Endothelial cell of umbilical vein (primary cell): ENCODE measurements around the gene SNX25. TPM values are rescaled to one million over a fixed set of nuclear protein-coding genes. Genes with fewer than 3 reads are reported as not detected.

Source experiments
- BruUV-seq: library from RNA; stranded (reverse); fragments of 400-500 nt; replicated peaks from 2 replicates; lab custom pipeline; 2021; lab: Mats Ljungman, UMichigan
- CTCF ChIA-PET: fragments of 300-600, 350-600 bp; sonication (Branson Sonifier 250); formaldehyde crosslinking; loops from one replicate; lab custom pipeline; 2021; ENCODE audit warnings: antibody characterized with exemption, inconsistent platforms; lab: Charles Lee
- POLR2A ChIA-PET: fragments of 300-600, 350-600 bp; sonication (Branson Sonifier 250); formaldehyde crosslinking; loops from one replicate; lab custom pipeline; 2021; ENCODE audit warnings: antibody characterized with exemption, inconsistent platforms; lab: Charles Lee
- DNase-seq: peaks from one replicate; pipeline ENCODE4 v3.0.0-alpha.2; 2011; ENCODE audit warnings: low read depth, low spot score
- FAIRE-seq: peaks from 2 replicates; lab custom pipeline; 2011; peaks lifted over from hg19 to GRCh38; lab: Jason Lieb, UNC
- H2AFZ ChIP-seq: 2 replicates; pipeline ENCODE4 v1.6.0; 2012; ENCODE audit warnings: low read depth, low read length, control low read depth, inconsistent platforms
- H3K27ac ChIP-seq: 2 replicates; pipeline ENCODE4 v1.5.1; 2011; ENCODE audit warnings: low read depth, mild to moderate bottlenecking, control low read depth, low read length, moderate library complexity; ENCODE audit not compliant: insufficient read depth
- H3K27me3 ChIP-seq, 2 experiments: 2 replicates each; pipeline versions ENCODE4 v1.6.0 to v1.6.1; 2011; ENCODE audit warnings: low read length in 2 of 2, mixed read lengths in 1 of 2; ENCODE audit not compliant: control insufficient read depth in 2 of 2, insufficient read depth in 2 of 2
- H3K36me3 ChIP-seq, 2 experiments: 2 replicates in 1 of 2; 3 replicates in 1 of 2; pipeline ENCODE4 v1.5.1; 2011; ENCODE audit warnings: low read length in 2 of 2, mild to moderate bottlenecking in 1 of 2, moderate library complexity in 1 of 2; ENCODE audit not compliant: control insufficient read depth in 2 of 2, insufficient read depth in 2 of 2; ENCODE audit errors: extremely low read depth in 1 of 2
- H3K4me1 ChIP-seq: 3 replicates; pipeline ENCODE4 v1.5.1; 2011; ENCODE audit warnings: mild to moderate bottlenecking, low read length; ENCODE audit not compliant: control insufficient read depth, insufficient read depth; ENCODE audit errors: extremely low read depth
- H3K4me2 ChIP-seq: 2 replicates; pipeline ENCODE4 v1.6.1; 2011; ENCODE audit warnings: low read length, control low read depth, mixed read lengths; ENCODE audit not compliant: insufficient read depth
- H3K4me3 ChIP-seq, 3 experiments: fragments of 200-600 bp in 1 of 3; sonication (generic), shearing (Covaris generic) in 1 of 3; replicated peaks in 1 of 3; 2 replicates each; pipeline ENCODE4 v1.5.1; 2011 to 2016; ENCODE audit warnings: control low read depth in 3 of 3, low read length in 3 of 3, mild to moderate bottlenecking in 2 of 3, inconsistent platforms in 1 of 3, low read depth in 1 of 3, moderate library complexity in 1 of 3; ENCODE audit not compliant: insufficient read depth in 1 of 3
- H3K79me2 ChIP-seq: 2 replicates; pipeline ENCODE4 v1.6.0; 2012; ENCODE audit warnings: low read length, inconsistent platforms; ENCODE audit not compliant: control insufficient read depth, insufficient read depth
- H3K9ac ChIP-seq: replicated peaks from 2 replicates; pipeline ENCODE3; 2011; ENCODE audit warnings: low read length, control low read depth; ENCODE audit not compliant: insufficient read depth; ENCODE audit errors: extremely low read depth
- H3K9me1 ChIP-seq: replicated peaks from 3 replicates; pipeline ENCODE4 v1.6.0; 2011; ENCODE audit warnings: mild to moderate bottlenecking, low read length; ENCODE audit not compliant: control insufficient read depth, insufficient read depth; ENCODE audit errors: extremely low read depth
- H3K9me3 ChIP-seq: replicated peaks from 2 replicates; pipeline ENCODE4 v1.5.1; 2012; ENCODE audit warnings: low read length, inconsistent platforms; ENCODE audit not compliant: control insufficient read depth, insufficient read depth
- H4K20me1 ChIP-seq: replicated peaks from 2 replicates; pipeline ENCODE3; 2011; ENCODE audit warnings: mild to moderate bottlenecking, low read length; ENCODE audit not compliant: control insufficient read depth, insufficient read depth; ENCODE audit errors: extremely low read depth
- CTCF ChIP-seq, 2 donors: IDR thresholded peaks; 1 replicate in 1 of 2; 2 replicates in 1 of 2; pipeline ENCODE4 v1.5.1; 2011; ENCODE audit warnings: low read length in 2 of 2, mild to moderate bottlenecking in 2 of 2, moderate library complexity in 2 of 2, control low read depth in 1 of 2, inconsistent platforms in 1 of 2, low read depth in 1 of 2; ENCODE audit not compliant: insufficient read depth in 1 of 2; ENCODE audit errors: extremely low read depth in 1 of 2
- EZH2 ChIP-seq: IDR thresholded peaks from 2 replicates; pipeline ENCODE4 v1.6.1; 2012; ENCODE audit warnings: borderline replicate concordance, low read depth, mild to moderate bottlenecking, moderate library complexity, low read length, inconsistent platforms; ENCODE audit not compliant: severe bottlenecking
- FOS ChIP-seq: IDR thresholded peaks from 2 replicates; pipeline ENCODE4 v1.6.1; 2011; ENCODE audit warnings: mild to moderate bottlenecking, low read length, moderate library complexity, borderline replicate concordance; ENCODE audit not compliant: insufficient read depth
- GATA2 ChIP-seq: IDR thresholded peaks from 2 replicates; pipeline ENCODE4 v1.7.0; 2011; ENCODE audit warnings: low read depth, mild to moderate bottlenecking, moderate library complexity, mixed read lengths, low read length; ENCODE audit not compliant: insufficient read length, insufficient read depth
- JUN ChIP-seq: IDR thresholded peaks from 2 replicates; pipeline ENCODE4 v1.6.1; 2011; ENCODE audit warnings: borderline replicate concordance, low read depth; ENCODE audit not compliant: insufficient read length, insufficient read depth
- MAX ChIP-seq: IDR thresholded peaks from 2 replicates; pipeline ENCODE4 v1.6.1; 2011; ENCODE audit not compliant: insufficient read depth, insufficient read length
- MYC ChIP-seq: IDR thresholded peaks from one replicate; pipeline ENCODE4 v1.6.1; 2011; ENCODE audit warnings: mild to moderate bottlenecking, low read depth, low read length
- POLR2A ChIP-seq: IDR thresholded peaks from 2 replicates; pipeline ENCODE4 v1.6.1; 2012; ENCODE audit warnings: low read depth, mild to moderate bottlenecking, control low read depth, low read length
- POLR2AphosphoS5 ChIP-seq: IDR thresholded peaks from 2 replicates; pipeline ENCODE4 v1.6.1; 2012; ENCODE audit warnings: low read depth, mild to moderate bottlenecking, control low read depth, low read length, moderate library complexity; ENCODE audit not compliant: insufficient read depth
- dilution Hi-C: fragments of 300-500 bp; cut with MboI; formaldehyde crosslinking; loops from one replicate; pipeline ENCODE4 v1.15.0; 2019; ENCODE audit warnings: low sequenced_read_pairs; ENCODE audit not compliant: extremely low pct_ligation_motif_present
- intact Hi-C: fragments of 100-400 bp; cut with micrococcal nuclease; formaldehyde crosslinking; loops from one replicate; pipeline ENCODE4 v1.10.0; 2022
- polyA plus RNA-seq, 4 experiments: library from polyadenylated mRNA; depleted of rRNA in 3 of 4; stranded (reverse) in 3 of 4; unstranded in 1 of 4; fragments of >200 nt; gene quantifications; 2 replicates each; pipeline versions ENCODE4 v1.2.1 to v1.2.3, GENCODE V29; 2011 to 2012; ENCODE audit warnings: missing spikeins in 1 of 4
- total RNA-seq: library from RNA; stranded (reverse); gene quantifications from 2 replicates; pipeline ENCODE4 v1.2.3, GENCODE V29; 2021

SNX25 gene
- total and polyA plus RNA-seq, 2 donors (not counting 3 experiments of a cell fraction or from before 2014, with no cell fraction given): 6.6 to 16.1 TPM

DNA sequence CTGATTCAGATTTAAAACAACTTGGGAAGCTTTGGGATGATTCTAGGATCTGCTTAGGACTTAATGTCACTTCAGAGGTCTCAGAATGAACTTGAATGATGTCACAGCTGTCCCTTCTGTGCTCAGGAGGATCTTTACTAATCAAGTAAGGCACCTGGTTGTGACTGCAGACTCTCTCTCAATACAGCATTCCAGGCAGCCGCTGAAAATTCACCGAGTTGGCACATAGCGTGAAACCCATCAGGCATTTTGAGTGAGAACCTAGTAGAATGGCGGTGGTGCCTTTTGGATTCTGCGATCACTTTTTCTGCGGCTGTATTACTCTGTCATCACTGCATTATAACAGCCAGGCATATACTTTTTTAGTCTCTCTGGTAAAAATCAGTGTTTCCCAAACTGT is 16.5 kb downstream of the SNX25 start:
- no peaks in the 10 kb centered on the region for H4K20me1 ChIP-seq
- CTCF ChIA-PET: interaction anchor here (1.1 kb wide), 2 partner anchors 17 to 159 kb away, joined by 3 read pairs; no protein-coding TSS in a partner anchor
- intact Hi-C loops: no loop called here

More for the DNA sequence above, 16.5 kb downstream of the SNX25 start:
- H3K9me3 ChIP-seq: no peaks in the 10 kb centered on the region
- FAIRE-seq (no peak), DNase-seq (no peak)
- no peak overlapping the region for H3K9ac ChIP-seq
- no peak overlapping the region for H2AFZ ChIP-seq
- no peaks in the 10 kb centered on the region for H3K9me1 ChIP-seq
- BruUV-seq: no TSS peak
- H3K4me2 ChIP-seq: no peak overlapping the region
- no peak overlapping the region for H3K27ac ChIP-seq
- H3K27me3 ChIP-seq: no peaks in the 10 kb centered on the region
- H3K4me3 ChIP-seq: no peak overlapping the region
- H3K36me3 ChIP-seq: peaks cover 0 to 4% of the 10 kb centered on the region in 2 experiments
- H3K4me1 ChIP-seq: peaks cover 2% of the 10 kb centered on the region
- dilution Hi-C loops: no loop called here
- H3K79me2 ChIP-seq: peaks cover 40% of the 10 kb centered on the region
- POLR2A ChIA-PET: no interaction called here
- TF ChIP-seq MAX: no peak
- TF ChIP-seq FOS: no peak
- TF ChIP-seq JUN: no peak
- TF ChIP-seq MYC: no peak
- no peak for TF ChIP-seq POLR2A
- no peak for TF ChIP-seq POLR2AphosphoS5
- no peak for TF ChIP-seq GATA2
- no peak for TF ChIP-seq CTCF (IDR thresholded peaks at IDR 0.05; ENCODE audit: extremely low read depth in 1 of 2, insufficient read depth in 1 of 2, low read depth in 1 of 2, low read length in 2 of 2)
- no peak for TF ChIP-seq EZH2
